Measurements from ENCODE around the gene AKR1D1.

- no peak for TF ChIP-seq POLR2AphosphoS5 (IDR thresholded peaks at IDR 0.05; ENCODE audit: low read depth, low read length)
- TF ChIP-seq TAF1 (IDR thresholded peaks at IDR 0.05; ENCODE audit: borderline replicate concordance, low read depth, low read length), result no peak
- no peak for TF ChIP-seq POLR2A (IDR thresholded peaks at IDR 0.05; ENCODE audit: low read depth, low read length)
These were observed 49.2 kb upstream of the AKR1D1 start for GRCh38 chr7:138027100-138027499.

All from GM12892 (cell line).